Activated gamma-delta T cell treated with anti-CD3 and anti-CD28 coated beads, Interleukin-2, amount 50 U/mL, for 16 hours (primary cell): Measurements from ENCODE around the gene ABAT.
"Not testable (repeated sequence)": the region's sequence is repeated elsewhere in the genome, so short reads cannot be mapped to it uniquely, and the experiment has no call there.

Source experiments
- DNase-seq: peaks from one replicate; pipeline ENCODE4 v3.0.0-alpha.2; 2020; ENCODE audit warnings: low read depth

ABAT gene

GRCh38 chr16:8682551-8683259 is 8.3 kb downstream of the ABAT start:
- no peak for DNase-seq

GRCh38 chr16:8683640-8684039 is 9.2 kb downstream of the ABAT start:
- no peak for DNase-seq

GRCh38 chr16:8685617-8686016 is 11.2 kb downstream of the ABAT start:
- DNase-seq, result no peak

DNA sequence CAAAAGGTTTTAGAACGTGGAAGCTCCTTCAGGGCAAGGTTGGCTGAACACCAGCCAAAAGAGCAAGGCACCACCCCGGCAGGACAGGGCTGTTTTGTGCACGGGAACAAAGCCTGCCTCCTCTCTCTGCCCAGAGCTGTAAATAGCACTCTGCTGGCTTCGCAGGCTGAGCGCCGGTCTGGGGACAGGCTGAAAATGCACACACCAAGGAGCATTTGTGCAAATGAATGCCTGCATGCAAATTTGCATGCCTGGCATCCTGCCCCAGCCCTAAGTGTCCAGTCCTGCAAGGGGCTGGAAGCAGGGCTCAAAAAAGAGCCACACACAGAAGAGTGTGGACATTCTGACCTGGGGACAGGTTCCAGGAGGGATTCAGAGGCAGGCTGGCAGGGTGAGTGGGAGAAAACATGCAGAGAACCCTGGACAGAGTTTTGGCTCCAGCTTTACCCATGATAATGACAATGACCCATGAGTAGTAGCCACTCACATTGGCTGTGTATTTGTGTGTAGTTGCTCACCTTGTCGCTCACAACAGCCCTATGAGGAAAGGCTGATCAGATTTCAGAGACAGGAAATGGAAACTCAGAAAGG is 11.7 kb downstream of the ABAT start:
- DNase-seq, result no peak

- no peak for DNase-seq
Measured at GRCh38 chr16:8686879-8687278, 12.5 kb downstream of the ABAT start.

GRCh38 chr16:8689686-8690085 is 15.3 kb downstream of the ABAT start:
- no peak for DNase-seq

DNA sequence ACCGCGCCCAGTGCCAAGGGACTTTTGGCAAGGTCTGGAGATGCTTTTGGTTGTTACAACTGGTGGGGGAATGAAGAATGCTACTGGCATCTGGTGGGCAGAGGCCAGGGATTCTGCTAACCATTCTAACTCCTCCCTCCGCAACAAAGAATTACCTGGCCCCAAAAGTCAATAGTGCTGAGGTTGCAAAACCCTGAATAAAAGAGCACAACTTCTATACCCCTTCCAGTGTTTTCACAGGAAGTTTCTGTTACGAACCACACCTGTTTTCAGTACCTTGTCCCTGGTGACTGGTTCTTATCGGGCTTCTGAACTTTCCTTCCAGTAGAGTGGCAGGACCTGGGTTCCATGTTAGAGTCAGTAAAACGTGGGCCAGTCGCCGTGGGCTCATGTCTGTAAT is 17.3 kb downstream of the ABAT start:
- DNase-seq, result no peak

DNA sequence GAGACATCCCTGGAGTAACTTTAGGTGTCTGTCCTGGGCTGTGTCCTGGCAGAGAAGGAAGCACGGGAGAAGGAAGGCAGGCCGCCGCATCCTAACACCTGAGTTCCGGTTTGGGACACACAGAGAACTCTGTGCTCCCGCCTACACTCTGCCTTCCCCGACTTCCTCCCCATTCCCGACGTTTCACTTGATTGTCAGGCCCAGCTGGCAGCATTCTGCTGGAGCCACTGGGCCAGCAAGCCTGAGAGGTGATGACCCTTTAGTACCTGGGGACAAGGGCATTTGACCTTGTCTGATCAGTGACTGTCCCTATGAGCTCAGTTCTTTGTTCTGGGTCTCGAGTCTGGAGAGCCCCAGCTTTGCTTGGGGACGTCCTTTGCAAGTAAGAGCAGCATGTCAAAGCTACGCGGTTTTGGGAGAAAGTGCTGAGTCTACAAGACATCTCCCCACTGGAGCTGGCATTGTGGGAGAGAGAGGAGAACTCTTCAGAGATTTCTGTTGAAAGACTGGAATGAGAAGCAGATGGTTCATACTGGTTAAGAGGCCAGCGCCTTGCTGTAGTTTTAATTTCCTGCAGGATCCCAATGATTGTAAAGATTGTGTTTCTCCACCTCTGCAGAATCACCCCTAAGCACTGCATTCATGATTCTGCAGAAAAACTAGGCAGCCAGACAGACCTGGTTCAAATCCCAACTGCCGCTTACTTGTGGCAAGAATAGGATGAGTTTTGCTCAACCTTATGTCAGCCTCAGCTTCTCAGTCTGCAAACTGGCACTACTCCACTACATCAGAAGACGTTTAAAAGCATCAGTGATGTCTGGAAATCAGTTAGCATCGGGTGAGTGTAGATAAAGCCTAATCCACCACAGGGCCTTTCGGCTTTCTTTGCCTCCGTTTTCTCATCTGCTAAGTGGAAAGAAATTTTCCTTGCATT is 20.6 kb downstream of the ABAT start:
- DNase-seq, result no peak

DNA sequence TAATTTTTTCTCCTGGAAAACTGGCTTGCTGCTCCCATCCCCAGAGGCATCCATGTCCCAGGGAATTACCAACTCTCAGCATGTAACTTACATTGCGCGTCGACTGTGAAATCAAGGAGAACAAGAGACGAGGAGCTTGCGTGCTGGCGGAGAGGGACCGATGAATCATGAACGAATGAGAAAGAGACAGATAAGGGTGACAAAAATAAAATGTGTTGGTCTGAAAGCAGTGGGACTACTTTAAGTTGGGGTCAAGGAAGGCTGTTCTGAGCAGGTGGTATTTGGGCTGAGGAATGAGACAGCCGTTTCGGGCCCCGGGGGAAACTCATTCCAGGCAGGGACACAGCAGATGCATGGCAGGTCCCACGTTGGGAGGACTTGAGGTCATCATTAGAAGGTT is 22.5 kb downstream of the ABAT start:
- DNase-seq, result no peak

GRCh38 chr16:8697965-8698364 is 23.5 kb downstream of the ABAT start:
- DNase-seq, result no peak

- no peak for DNase-seq
Measured at GRCh38 chr16:8703693-8704092, 29.3 kb downstream of the ABAT start.

- no peak for DNase-seq
Measured at GRCh38 chr16:8704098-8704497, 29.7 kb downstream of the ABAT start.

DNA sequence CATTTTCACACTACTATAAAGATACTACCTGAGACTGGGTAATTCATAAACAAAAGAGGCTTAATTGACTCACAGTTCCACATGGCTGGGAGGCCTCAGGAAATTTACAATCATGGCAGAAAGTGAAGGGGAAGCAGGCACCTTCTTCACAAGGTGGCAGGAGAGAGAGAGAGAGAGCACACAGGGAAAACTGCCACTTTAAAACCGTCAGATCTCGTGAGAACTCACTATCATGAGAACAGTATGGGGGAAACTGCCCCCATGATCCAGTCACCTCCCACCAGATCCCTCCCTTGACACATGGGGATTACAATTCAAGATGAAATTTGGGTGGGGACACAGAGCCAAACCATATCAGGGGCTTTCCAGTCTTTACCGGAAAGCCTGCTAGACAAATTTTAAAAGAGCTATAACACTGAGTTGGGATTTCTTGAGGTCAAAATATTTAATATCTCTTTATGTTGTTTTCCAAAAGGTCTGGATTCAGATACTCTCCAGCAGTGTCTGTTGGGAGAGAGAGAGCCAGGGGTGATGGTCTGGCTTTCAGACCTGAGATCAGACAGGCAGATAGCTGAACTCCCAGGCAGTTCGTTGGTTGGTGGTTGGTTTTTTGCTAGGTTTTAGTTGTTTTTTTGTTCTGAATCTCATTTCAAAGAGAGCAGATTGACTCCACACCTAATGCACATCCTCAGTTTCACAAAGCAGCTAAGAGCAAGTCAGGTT is 30.8 kb downstream of the ABAT start:
- not testable (repeated sequence) for DNase-seq

DNA sequence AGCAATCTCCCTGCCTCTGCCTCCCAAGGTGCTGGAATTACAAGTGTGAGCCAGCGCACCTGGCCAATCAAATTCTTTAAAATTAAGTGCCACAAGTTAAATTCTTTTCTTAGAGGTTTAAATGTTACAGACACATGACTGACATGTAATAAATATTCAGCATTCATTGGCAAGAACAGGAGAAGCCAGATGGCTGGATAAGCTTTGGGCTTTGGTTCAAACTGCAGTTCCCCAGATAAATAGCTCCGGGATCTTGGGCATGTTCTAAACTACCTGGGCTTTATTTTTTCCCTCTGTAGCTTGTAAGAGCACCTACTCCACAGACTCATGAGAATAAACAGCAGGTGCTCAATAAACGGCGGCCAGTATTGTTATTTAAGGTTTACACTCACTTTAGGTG is 34.1 kb downstream of the ABAT start:
- no peak for DNase-seq

GRCh38 chr16:8712589-8713361 is 38.4 kb downstream of the ABAT start:
- DNase-seq, result no peak

- no peak for DNase-seq
Measured at GRCh38 chr16:8713635-8714172, 39.3 kb downstream of the ABAT start.

- DNase-seq, result no peak
Measured at GRCh38 chr16:8714174-8714573, 39.8 kb downstream of the ABAT start.

DNA sequence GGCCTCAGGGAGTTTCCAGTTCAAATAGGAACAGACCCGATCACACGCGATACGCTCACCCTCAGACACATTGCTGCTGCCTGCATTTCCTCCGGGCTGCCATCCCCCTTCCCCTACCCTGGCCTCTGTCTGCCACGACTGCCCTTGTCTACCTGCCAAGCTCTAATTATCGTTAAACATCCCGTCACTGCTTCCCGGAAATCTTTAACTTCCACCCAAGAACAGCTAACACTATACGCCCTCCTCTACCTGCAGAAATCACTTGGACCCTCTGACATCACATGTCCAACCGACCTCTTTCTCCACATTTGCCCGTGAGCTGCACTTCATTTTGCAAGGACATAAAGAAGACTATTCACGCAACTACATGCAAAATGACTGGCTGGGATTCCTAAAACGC is 40.4 kb downstream of the ABAT start:
- DNase-seq, result no peak

DNA sequence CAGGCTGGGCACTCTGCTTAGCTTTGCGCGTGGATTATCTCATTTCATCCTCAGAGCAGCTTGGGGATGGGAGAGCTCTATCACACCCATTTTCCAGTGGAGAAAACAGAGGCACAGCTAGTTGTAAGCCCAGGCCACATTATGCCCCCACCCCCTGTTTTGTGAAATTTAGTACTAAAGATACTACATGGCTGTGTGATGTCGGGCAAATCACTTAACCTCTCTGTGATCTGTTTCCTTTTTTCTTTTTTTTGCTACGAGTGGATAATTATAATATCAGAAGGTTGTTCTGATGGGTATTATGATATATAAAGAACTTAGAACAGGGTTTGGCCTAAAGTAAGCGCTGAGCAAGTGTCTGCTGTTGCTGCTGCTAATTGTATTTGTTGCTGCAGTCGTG is 41.6 kb downstream of the ABAT start:
- no peak for DNase-seq

- DNase-seq, result no peak
Measured at GRCh38 chr16:8716592-8716991, 42.2 kb downstream of the ABAT start.

GRCh38 chr16:8717469-8717868 is 43.1 kb downstream of the ABAT start:
- DNase-seq, result no peak
